Natural killer cell (primary cell): ENCODE measurements around the gene PIP4K2B. TPM values are rescaled to one million over a fixed set of nuclear protein-coding genes. Genes with fewer than 3 reads are reported as not detected.
"Not testable (repeated sequence)": the region's sequence is repeated elsewhere in the genome, so short reads cannot be mapped to it uniquely, and the experiment has no call there.

Source experiments
- ATAC-seq, 3 donors: fragments of 150-1000 bp in 2 of 3; fragments of 200-7000 bp in 1 of 3; cut with Tn5 transposase; 1 replicate in 1 of 3; 2 replicates in 2 of 3; pipeline ENCODE4 v1.10.0; 2021; ENCODE audit warnings: mild to moderate bottlenecking in 2 of 3, moderate library complexity in 2 of 3
- DNase-seq, 2 donors: peaks; one replicate each; pipeline versions ENCODE4 v3.0.0 to v3.0.0-alpha.2; 2013 to 2021; ENCODE audit warnings: mixed read lengths in 1 of 2
- H3K27ac ChIP-seq: one replicate; pipeline ENCODE4 v1.5.1; 2013; ENCODE audit warnings: mild to moderate bottlenecking, low read length
- H3K27me3 ChIP-seq: one replicate; pipeline ENCODE4 v1.6.1; 2013; ENCODE audit warnings: low read length; ENCODE audit not compliant: control insufficient read depth, insufficient read depth
- H3K36me3 ChIP-seq: one replicate; pipeline ENCODE4 v1.6.1; 2013; ENCODE audit warnings: low read length; ENCODE audit not compliant: control insufficient read depth, insufficient read depth
- H3K4me1 ChIP-seq: one replicate; pipeline ENCODE4 v1.6.1; 2013; ENCODE audit warnings: low read length; ENCODE audit not compliant: control insufficient read depth, insufficient read depth
- H3K4me3 ChIP-seq: one replicate; pipeline ENCODE4 v1.5.1; 2013; ENCODE audit warnings: low read length
- H3K9me3 ChIP-seq: one replicate; pipeline ENCODE4 v1.6.1; 2013; ENCODE audit warnings: low read length; ENCODE audit not compliant: control insufficient read depth, insufficient read depth
- H3K27ac Mint-ChIP-seq, 2 donors: one replicate each; pipeline ENCODE4 v1.8.0; 2022; ENCODE audit warnings: mild to moderate bottlenecking in 2 of 2, mixed read lengths in 2 of 2, moderate library complexity in 1 of 2
- H3K27me3 Mint-ChIP-seq, 2 donors: one replicate each; pipeline ENCODE4 v1.8.0; 2022; ENCODE audit warnings: low read depth in 2 of 2, mixed read lengths in 2 of 2
- H3K36me3 Mint-ChIP-seq: one replicate; pipeline ENCODE4 v1.8.0; 2022; ENCODE audit warnings: mixed read lengths
- H3K4me1 Mint-ChIP-seq, 2 donors: one replicate each; pipeline ENCODE4 v1.8.0; 2022; ENCODE audit warnings: mixed read lengths in 2 of 2
- H3K4me3 Mint-ChIP-seq: one replicate; pipeline ENCODE4 v1.8.0; 2022; ENCODE audit warnings: mild to moderate bottlenecking, moderate library complexity, mixed read lengths
- H3K9me3 Mint-ChIP-seq, 2 donors: one replicate each; pipeline ENCODE4 v1.8.0; 2022; ENCODE audit warnings: mixed read lengths in 2 of 2
- WGBS: methylation state at CpG from one replicate; pipeline ENCODE4 v1.1.7; 2013; ENCODE audit warnings: missing lambda C conversion rate; ENCODE audit not compliant: insufficient coverage; 5-methylcytosine and 5-hydroxymethylcytosine counted together
- intact Hi-C: fragments of 100-400 bp; cut with micrococcal nuclease; formaldehyde crosslinking; loops from one replicate; pipeline ENCODE4 v1.14.2; 2022
- total RNA-seq, 4 donors: library from RNA; stranded (reverse); fragments of 120-200 nt in 1 of 4; gene quantifications; one replicate each; pipeline versions ENCODE4 v1.2.3 to v1.2.4, GENCODE V29; 2013 to 2022
- TF ChIP-seq, protein P1 (sequence below): fragments of 200-600 bp; IDR thresholded peaks from one replicate; pipeline ENCODE4 v1.8.0; 2022; ENCODE audit warnings: antibody characterized with exemption

Gene PIP4K2B
- total RNA-seq, 3 donors from 2014 or later (not counting 1 experiment from before 2014, with no cell fraction given): 26.8 to 36.8 (median 36.3) TPM

DNA sequence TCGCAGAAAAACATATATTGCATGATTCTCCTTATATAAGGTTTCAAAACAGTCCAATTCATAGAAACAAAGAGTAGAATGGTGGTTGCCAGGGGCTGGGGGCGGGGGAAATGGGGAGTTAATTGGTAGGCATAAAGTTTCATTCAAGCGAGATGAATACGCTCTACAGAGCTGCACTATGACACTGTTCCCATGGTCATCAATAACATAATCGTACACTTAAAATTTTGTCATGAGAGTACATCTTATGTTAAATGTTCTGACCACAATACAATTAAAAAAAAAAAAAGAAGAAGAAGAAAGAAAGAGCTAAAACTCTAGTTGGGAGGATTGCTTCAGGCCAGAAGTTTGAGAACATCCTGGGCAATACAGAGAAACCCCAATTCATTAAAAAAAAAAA lies 5.1 kb downstream of the PIP4K2B start:
- intact Hi-C loops: no loop called here
- TF ChIP-seq, protein P1, sequence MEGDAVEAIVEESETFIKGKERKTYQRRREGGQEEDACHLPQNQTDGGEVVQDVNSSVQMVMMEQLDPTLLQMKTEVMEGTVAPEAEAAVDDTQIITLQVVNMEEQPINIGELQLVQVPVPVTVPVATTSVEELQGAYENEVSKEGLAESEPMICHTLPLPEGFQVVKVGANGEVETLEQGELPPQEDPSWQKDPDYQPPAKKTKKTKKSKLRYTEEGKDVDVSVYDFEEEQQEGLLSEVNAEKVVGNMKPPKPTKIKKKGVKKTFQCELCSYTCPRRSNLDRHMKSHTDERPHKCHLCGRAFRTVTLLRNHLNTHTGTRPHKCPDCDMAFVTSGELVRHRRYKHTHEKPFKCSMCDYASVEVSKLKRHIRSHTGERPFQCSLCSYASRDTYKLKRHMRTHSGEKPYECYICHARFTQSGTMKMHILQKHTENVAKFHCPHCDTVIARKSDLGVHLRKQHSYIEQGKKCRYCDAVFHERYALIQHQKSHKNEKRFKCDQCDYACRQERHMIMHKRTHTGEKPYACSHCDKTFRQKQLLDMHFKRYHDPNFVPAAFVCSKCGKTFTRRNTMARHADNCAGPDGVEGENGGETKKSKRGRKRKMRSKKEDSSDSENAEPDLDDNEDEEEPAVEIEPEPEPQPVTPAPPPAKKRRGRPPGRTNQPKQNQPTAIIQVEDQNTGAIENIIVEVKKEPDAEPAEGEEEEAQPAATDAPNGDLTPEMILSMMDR: no peak
- no peaks in the 10 kb centered on the region for H3K36me3 Mint-ChIP-seq

DNA sequence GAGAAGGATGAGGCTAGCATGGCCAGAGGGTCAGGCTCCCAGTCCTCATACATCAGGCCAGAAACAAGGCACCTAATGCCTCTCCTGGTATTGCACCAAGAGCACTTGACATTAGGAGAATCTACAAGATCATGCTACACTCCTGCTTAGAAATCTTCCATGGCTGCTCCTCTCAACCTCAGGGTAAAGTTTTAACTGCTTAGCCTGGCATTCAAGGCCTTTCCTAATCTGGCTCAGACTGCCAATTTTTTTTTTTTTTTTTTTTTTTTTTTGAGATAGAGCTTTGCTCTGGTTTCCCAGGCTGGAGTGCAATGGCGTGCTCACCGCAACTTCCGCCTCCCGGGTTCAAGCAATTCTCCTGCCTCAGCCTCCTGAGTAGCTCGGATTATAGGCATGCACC lies 8.2 kb downstream of the PIP4K2B start:
- DNase-seq: no peak
- 90% methylated on average over 5 of the region's 5 CpGs for WGBS
- no peaks in the 10 kb centered on the region for H3K9me3 ChIP-seq
- H3K27ac ChIP-seq: no peak overlapping the region
- H3K27me3 ChIP-seq: no peaks in the 10 kb centered on the region
- Mint-ChIP-seq H3K27ac (no peak overlapping the region), H3K4me3 (no peak overlapping the region), H3K4me1 (peaks cover 9 to 18% of the 10 kb centered on the region in 2 donors), H3K36me3 (no peaks in the 10 kb centered on the region), H3K9me3 (no peaks in the 10 kb centered on the region), H3K27me3 (no peaks in the 10 kb centered on the region)
- TF ChIP-seq, protein P1: no peak
- intact Hi-C loops: no loop called here
- H3K4me1 ChIP-seq: no peaks in the 10 kb centered on the region
- no peak overlapping the region for H3K4me3 ChIP-seq
- H3K36me3 ChIP-seq: peaks cover 7% of the 10 kb centered on the region
- no peak for ATAC-seq

More for the DNA sequence above, 5.1 kb downstream of the PIP4K2B start:
- Mint-ChIP-seq H3K9me3 (no peaks in the 10 kb centered on the region), H3K27ac (no peak overlapping the region), H3K4me1 (peaks cover 29 to 45% of the 10 kb centered on the region in 2 donors), H3K4me3 (peak overlapping the region; percentile 47), H3K27me3 (no peaks in the 10 kb centered on the region)
- WGBS: 94% methylated on average over 4 of the region's 5 CpGs
- Histone ChIP-seq H3K4me1 (peaks cover 19% of the 10 kb centered on the region), H3K9me3 (no peaks in the 10 kb centered on the region), H3K4me3 (no peak overlapping the region), H3K36me3 (no peaks in the 10 kb centered on the region), H3K27ac (no peak overlapping the region), H3K27me3 (no peaks in the 10 kb centered on the region)
- DNase-seq (no peak), ATAC-seq (no peak)

DNA sequence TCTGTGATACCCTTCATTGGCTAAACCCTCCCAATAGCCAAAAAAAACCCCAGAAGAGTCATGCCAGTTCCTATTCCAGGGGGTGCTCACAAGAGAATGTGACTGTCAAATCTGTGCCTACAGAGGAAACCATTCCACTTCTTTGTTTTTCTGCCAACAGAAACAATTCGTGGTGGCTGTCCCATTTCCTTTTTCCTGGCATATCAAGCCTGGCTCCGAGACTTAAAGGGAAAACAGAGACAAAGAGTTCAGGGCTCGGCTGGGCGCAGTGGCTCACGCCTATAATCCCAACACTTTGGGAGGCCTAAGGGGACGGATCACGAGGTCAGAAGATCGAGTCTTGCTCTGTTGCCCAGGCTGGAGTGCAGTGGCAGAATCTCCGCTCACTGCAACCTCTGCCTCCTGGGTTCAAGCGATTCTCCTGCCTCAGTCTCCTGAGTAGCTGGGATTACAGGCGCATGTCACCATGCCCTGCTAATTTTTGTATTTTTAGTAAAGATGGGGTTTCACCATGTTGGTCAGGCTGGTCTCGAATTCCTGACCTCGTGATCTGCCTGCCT lies 9.1 kb downstream of the PIP4K2B start:
- H3K36me3 Mint-ChIP-seq, DNase-seq, H3K4me1 ChIP-seq, H3K9me3 ChIP-seq, H3K27ac ChIP-seq, H3K27ac Mint-ChIP-seq, ATAC-seq, H3K9me3 Mint-ChIP-seq, H3K4me3 Mint-ChIP-seq, H3K4me3 ChIP-seq, H3K27me3 Mint-ChIP-seq, H3K27me3 ChIP-seq, intact Hi-C loops: not testable (repeated sequence)
- WGBS: 92% methylated on average over 13 of the region's 13 CpGs
- H3K4me1 Mint-ChIP-seq: peaks cover 9 to 18% of the 10 kb centered on the region in 2 donors
- peaks cover 14% of the 10 kb centered on the region for H3K36me3 ChIP-seq

DNA sequence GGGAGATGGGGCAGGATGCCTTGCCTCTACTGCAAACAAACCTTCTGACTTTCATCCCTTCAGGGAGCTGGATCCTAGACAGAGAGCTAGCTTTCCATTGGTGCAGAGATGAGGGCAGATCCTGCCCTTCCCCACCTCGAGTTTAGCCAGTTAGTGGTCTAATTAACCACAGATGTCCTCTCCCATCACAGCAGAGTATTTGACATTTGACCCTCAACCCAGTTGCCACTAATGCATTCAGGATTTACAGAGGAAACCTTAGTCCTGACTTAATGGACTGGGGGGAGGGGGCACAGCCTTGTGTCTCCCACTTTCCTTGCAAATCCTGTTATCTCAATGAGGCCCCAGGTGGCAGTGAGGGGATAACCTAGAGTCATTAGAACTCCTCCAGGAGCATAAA lies 10.2 kb downstream of the PIP4K2B start:
- Histone ChIP-seq H3K27me3 (no peaks in the 10 kb centered on the region), H3K36me3 (peaks cover 18% of the 10 kb centered on the region), H3K4me3 (no peak overlapping the region), H3K9me3 (no peaks in the 10 kb centered on the region), H3K4me1 (no peaks in the 10 kb centered on the region), H3K27ac (no peak overlapping the region)
- H3K27me3 Mint-ChIP-seq: no peaks in the 10 kb centered on the region
- no peak for DNase-seq
- TF ChIP-seq, protein P1: no peak
- H3K36me3 Mint-ChIP-seq: no peaks in the 10 kb centered on the region
- ATAC-seq: no peak
- no peak overlapping the region for H3K4me3 Mint-ChIP-seq
- peaks cover 6 to 15% of the 10 kb centered on the region in 2 donors for H3K4me1 Mint-ChIP-seq
- no peaks in the 10 kb centered on the region for H3K9me3 Mint-ChIP-seq
- intact Hi-C loops: no loop called here
- H3K27ac Mint-ChIP-seq: no peak overlapping the region
- 38% methylated on average over 1 of the region's 1 CpG for WGBS

DNA sequence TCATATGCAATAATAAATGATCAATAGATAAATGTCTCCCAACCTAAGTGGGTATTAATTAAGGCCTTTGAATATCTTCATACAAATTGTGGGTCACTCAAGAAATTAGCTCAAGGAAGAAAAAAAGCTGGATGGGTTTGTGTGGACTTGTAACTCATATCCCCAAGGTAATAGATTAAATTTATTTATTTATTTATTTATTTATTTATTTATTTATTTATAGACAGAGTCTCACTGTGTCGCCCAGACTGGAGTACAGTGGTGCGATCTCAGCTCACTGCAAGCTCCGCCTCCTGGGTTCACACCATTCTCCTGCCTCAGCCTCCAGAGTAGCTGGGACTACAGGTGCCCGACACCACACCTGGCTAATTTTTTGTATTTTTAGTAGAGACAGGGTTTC lies 11.4 kb downstream of the PIP4K2B start:
- not testable (repeated sequence) for ATAC-seq, H3K27me3 ChIP-seq

More for the DNA sequence above, 11.4 kb downstream of the PIP4K2B start:
- H3K4me1 ChIP-seq, H3K9me3 ChIP-seq, DNase-seq, H3K36me3 Mint-ChIP-seq, intact Hi-C loops, H3K27ac ChIP-seq, H3K4me3 Mint-ChIP-seq, H3K9me3 Mint-ChIP-seq, H3K27me3 Mint-ChIP-seq, H3K4me1 Mint-ChIP-seq, H3K4me3 ChIP-seq, H3K27ac Mint-ChIP-seq: not testable (repeated sequence)
- H3K36me3 ChIP-seq: peaks cover 27% of the 10 kb centered on the region
- 93% methylated on average over 4 of the region's 4 CpGs for WGBS
